K562 (cell line): ENCODE results near the gene RBMS3. TPM values are rescaled to one million over a fixed set of nuclear protein-coding genes. Genes with fewer than 3 reads are reported as not detected.

Source experiments
- ATAC-seq: fragments of 200-7000 bp; cut with Tn5 transposase; 3 replicates; pipeline ENCODE4 v1.9.1; 2020; ENCODE audit warnings: moderate library complexity
- BruUV-seq: library from RNA; stranded (reverse); fragments of 400-500 nt; replicated peaks from 2 replicates; lab custom pipeline; 2021; lab: Mats Ljungman, UMichigan
- CTCF ChIA-PET: fragments of 300-600 bp; formaldehyde crosslinking; extraction: SDS; loops from one replicate; lab custom pipeline; 2021; ENCODE audit warnings: low intra/inter-chr PET ratio; lab: Yijun Ruan, JAX
- POLR2A ChIA-PET: fragments of 300-600, 350-650 bp; sonication (Branson Sonifier 250); formaldehyde crosslinking; extraction: SDS; loops from one replicate; lab custom pipeline; 2021; ENCODE audit warnings: antibody characterized with exemption, inconsistent platforms; lab: Yijun Ruan, JAX
- DNase-seq, 4 experiments: peaks; one replicate each; pipeline versions ENCODE4 v3.0.0 to v3.0.0-alpha.2; 2011 to 2018; ENCODE audit warnings: low spot score in 3 of 4, mixed read lengths in 3 of 4; ENCODE audit errors: extremely low read depth in 1 of 4
- FAIRE-seq: peaks from 2 replicates; lab custom pipeline; 2011; peaks lifted over from hg19 to GRCh38; lab: Jason Lieb, UNC
- H2AFZ ChIP-seq: 2 replicates; pipeline ENCODE4 v1.6.0; 2011; ENCODE audit warnings: low read depth, low read length, control low read depth, inconsistent platforms
- H3K27ac ChIP-seq: fragments of 200-600 bp; 3 replicates; pipeline ENCODE4 v1.8.0; 2011; ENCODE audit warnings: low read depth, mild to moderate bottlenecking, control low read depth, inconsistent platforms, low read length, moderate library complexity, mixed read lengths; ENCODE audit errors: extremely low read depth
- H3K27me3 ChIP-seq, 2 experiments: fragments of 300-600 bp in 1 of 2; 2 replicates in 1 of 2; 3 replicates in 1 of 2; pipeline versions ENCODE4 v1.6.0 to v1.8.0; 2011; ENCODE audit warnings: inconsistent platforms in 2 of 2, low read length in 2 of 2, mild to moderate bottlenecking in 1 of 2, mixed read lengths in 1 of 2, moderate library complexity in 1 of 2; ENCODE audit not compliant: control insufficient read depth in 2 of 2, insufficient read depth in 2 of 2
- H3K36me3 ChIP-seq: fragments of 300-600 bp; 3 replicates; pipeline ENCODE4 v1.8.0; 2011; ENCODE audit warnings: mild to moderate bottlenecking, low read length, inconsistent platforms; ENCODE audit not compliant: control insufficient read depth, insufficient read depth
- H3K4me1 ChIP-seq, 2 experiments: fragments of 200-600 bp in 1 of 2; replicated peaks in 1 of 2; 2 replicates in 1 of 2; 3 replicates in 1 of 2; pipeline versions ENCODE4 v1.5.1 to v1.8.0; 2011; ENCODE audit warnings: inconsistent platforms in 2 of 2, low read length in 2 of 2, mild to moderate bottlenecking in 1 of 2, mixed read lengths in 1 of 2, moderate library complexity in 1 of 2; ENCODE audit not compliant: control insufficient read depth in 2 of 2, insufficient read depth in 2 of 2
- H3K4me2 ChIP-seq: 2 replicates; pipeline ENCODE4 v1.6.1; 2011; ENCODE audit warnings: low read length, control low read depth, inconsistent platforms, mixed read lengths; ENCODE audit not compliant: insufficient read depth
- H3K4me3 ChIP-seq: fragments of 200-600 bp; sonication (generic), shearing (Covaris generic); 2 replicates; pipeline ENCODE4 v1.5.1; 2016; ENCODE audit warnings: control low read depth, inconsistent platforms
- H3K79me2 ChIP-seq: fragments of 200-600 bp; 3 replicates; pipeline ENCODE4 v1.8.0; 2011; ENCODE audit warnings: low read length, inconsistent platforms; ENCODE audit not compliant: control insufficient read depth, insufficient read depth
- H3K9ac ChIP-seq, 2 experiments: 2 replicates each; pipeline versions ENCODE4 v1.6.0 to v1.6.1; 2011; ENCODE audit warnings: low read depth in 2 of 2, low read length in 2 of 2, control low read depth in 1 of 2, inconsistent platforms in 1 of 2, mild to moderate bottlenecking in 1 of 2, mixed read lengths in 1 of 2; ENCODE audit not compliant: insufficient read depth in 1 of 2
- H3K9me1 ChIP-seq: one replicate; pipeline ENCODE4 v1.6.0; 2011; ENCODE audit warnings: inconsistent platforms, mild to moderate bottlenecking, low read length, moderate library complexity; ENCODE audit not compliant: control insufficient read depth, insufficient read depth
- H3K9me3 ChIP-seq: replicated peaks from 2 replicates; pipeline ENCODE4 v1.5.1; 2011; ENCODE audit warnings: low read depth, low read length, inconsistent platforms; ENCODE audit not compliant: control insufficient read depth, insufficient read depth
- H4K20me1 ChIP-seq: replicated peaks from 2 replicates; pipeline ENCODE4 v1.6.1; 2011; ENCODE audit warnings: low read length, inconsistent platforms, mixed read lengths; ENCODE audit not compliant: control insufficient read depth, insufficient read depth
- ATF7 ChIP-seq: fragments of 450-650 bp; IDR thresholded peaks from 2 replicates; pipeline ENCODE4 v1.7.1; 2014; ENCODE audit warnings: mild to moderate bottlenecking, moderate library complexity
- EHMT2 ChIP-seq: fragments of 450-650 bp; IDR thresholded peaks from 2 replicates; pipeline ENCODE4 v1.6.1; 2018; ENCODE audit warnings: antibody characterized with exemption
- NUFIP1 ChIP-seq: fragments of 450-650 bp; IDR thresholded peaks from 2 replicates; pipeline ENCODE4 v1.6.1; 2018; ENCODE audit not compliant: partially characterized antibody
- SUPT5H ChIP-seq: fragments of 450-650 bp; IDR thresholded peaks from 2 replicates; pipeline ENCODE4 v1.6.1; 2016
- TFAM ChIP-seq: fragments of 250-450 bp; sonication (Bioruptor Pico); conservative IDR thresholded peaks from 2 replicates; pipeline ENCODE4 v1.5.0; 2021; ENCODE audit warnings: mild to moderate bottlenecking, moderate library complexity
- ZNF239 ChIP-seq: fragments of 250-450 bp; sonication (Bioruptor Pico); IDR thresholded peaks from 2 replicates; pipeline ENCODE4 v1.4.0; 2020; ENCODE audit warnings: mild to moderate bottlenecking
- WGBS: fragments of 100-300 bp; shearing (Covaris generic); methylation state at CpG from one replicate; pipeline ENCODE4 v1.1.6; 2016; ENCODE audit warnings: low coverage, mixed read lengths; ENCODE audit not compliant: insufficient coverage; ENCODE audit errors: missing lambda C conversion rate; 5-methylcytosine and 5-hydroxymethylcytosine counted together
- in situ Hi-C: fragments of 300-500 bp; cut with MboI; formaldehyde crosslinking; loops from 4 replicates; pipeline ENCODE4 v1.15.0; 2018; ENCODE audit warnings: inconsistent platforms, mixed read lengths
- intact Hi-C: fragments of 100-400 bp; cut with micrococcal nuclease; formaldehyde crosslinking; loops from 2 replicates; pipeline ENCODE4 v1.14.2; 2022
- polyA plus RNA-seq, 8 experiments: library from polyadenylated mRNA; depleted of rRNA in 4 of 8; stranded (reverse) in 5 of 8; unstranded in 3 of 8; fragments of >200 nt; fragmentation: Nextera tagmentation in 2 of 8; fragmentation: Illumina TruSeq in 1 of 8; extraction: Ambion mirVana in 2 of 8; extraction: Trizol in 1 of 8; gene quantifications; 2 replicates each; pipeline versions ENCODE4 v1.2.1 to v1.2.3, GENCODE V29; 2011 to 2014; ENCODE audit warnings: inconsistent platforms in 1 of 8, missing spikeins in 1 of 8
- total RNA-seq, 7 experiments: library from RNA; depleted of rRNA in 6 of 7; stranded (reverse); fragments of >200 nt in 6 of 7; fragmentation: Illumina TruSeq in 2 of 7; extraction: Trizol in 2 of 7; gene quantifications; 2 replicates each; pipeline versions ENCODE4 v1.2.1 to v1.2.3, GENCODE V29; 2011 to 2021; ENCODE audit warnings: low replicate concordance in 1 of 7
- TF ChIP-seq, protein P1 (sequence below): sonication (generic); formaldehyde crosslinking; IDR thresholded peaks from 2 replicates; pipeline ENCODE4 v1.8.0; 2023; ENCODE audit warnings: missing genetic modification reagents, mild to moderate bottlenecking, borderline replicate concordance
- TF ChIP-seq, protein P2 (sequence below): IDR thresholded peaks from 2 replicates; pipeline ENCODE4 v1.6.1; 2012; ENCODE audit warnings: low read depth, low read length, improper control_type of control experiment, borderline replicate concordance
- TF ChIP-seq, protein P3 (sequence below): sonication (generic); formaldehyde crosslinking; IDR thresholded peaks from 2 replicates; pipeline ENCODE4 v1.9.0; 2022; ENCODE audit warnings: mild to moderate bottlenecking, missing genetic modification reagents
- TF ChIP-seq, protein P4 (sequence below): fragments of 450-650 bp; IDR thresholded peaks from 2 replicates; pipeline ENCODE4 v1.6.1; 2018; ENCODE audit not compliant: partially characterized antibody

RBMS3 gene
- total and polyA plus RNA-seq, 9 of the 15 experiments (the other 6 are each of a cell fraction or from before 2014, with no cell fraction given): 0.20 TPM; not detected in 8

DNA sequence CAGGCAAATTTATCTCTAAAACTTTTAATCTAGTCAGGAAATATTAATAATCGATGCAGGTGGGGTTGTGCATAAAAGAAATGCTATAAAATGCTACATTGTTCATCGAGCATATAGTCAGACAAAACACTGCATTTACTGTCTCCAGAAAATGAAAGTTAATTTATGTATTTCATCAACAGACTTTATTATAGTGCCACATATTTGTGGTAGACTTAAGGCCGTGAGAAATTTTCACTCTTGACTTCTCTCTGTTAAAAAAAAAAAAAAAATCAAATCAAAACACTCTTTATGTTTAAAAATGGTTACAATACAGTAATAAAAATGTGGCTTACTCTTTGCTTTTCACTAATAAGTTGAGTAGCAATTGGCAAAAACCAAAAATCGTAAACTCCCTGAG, 67.4 kb downstream of the RBMS3 start (continued):
- TF ChIP-seq, protein P1, sequence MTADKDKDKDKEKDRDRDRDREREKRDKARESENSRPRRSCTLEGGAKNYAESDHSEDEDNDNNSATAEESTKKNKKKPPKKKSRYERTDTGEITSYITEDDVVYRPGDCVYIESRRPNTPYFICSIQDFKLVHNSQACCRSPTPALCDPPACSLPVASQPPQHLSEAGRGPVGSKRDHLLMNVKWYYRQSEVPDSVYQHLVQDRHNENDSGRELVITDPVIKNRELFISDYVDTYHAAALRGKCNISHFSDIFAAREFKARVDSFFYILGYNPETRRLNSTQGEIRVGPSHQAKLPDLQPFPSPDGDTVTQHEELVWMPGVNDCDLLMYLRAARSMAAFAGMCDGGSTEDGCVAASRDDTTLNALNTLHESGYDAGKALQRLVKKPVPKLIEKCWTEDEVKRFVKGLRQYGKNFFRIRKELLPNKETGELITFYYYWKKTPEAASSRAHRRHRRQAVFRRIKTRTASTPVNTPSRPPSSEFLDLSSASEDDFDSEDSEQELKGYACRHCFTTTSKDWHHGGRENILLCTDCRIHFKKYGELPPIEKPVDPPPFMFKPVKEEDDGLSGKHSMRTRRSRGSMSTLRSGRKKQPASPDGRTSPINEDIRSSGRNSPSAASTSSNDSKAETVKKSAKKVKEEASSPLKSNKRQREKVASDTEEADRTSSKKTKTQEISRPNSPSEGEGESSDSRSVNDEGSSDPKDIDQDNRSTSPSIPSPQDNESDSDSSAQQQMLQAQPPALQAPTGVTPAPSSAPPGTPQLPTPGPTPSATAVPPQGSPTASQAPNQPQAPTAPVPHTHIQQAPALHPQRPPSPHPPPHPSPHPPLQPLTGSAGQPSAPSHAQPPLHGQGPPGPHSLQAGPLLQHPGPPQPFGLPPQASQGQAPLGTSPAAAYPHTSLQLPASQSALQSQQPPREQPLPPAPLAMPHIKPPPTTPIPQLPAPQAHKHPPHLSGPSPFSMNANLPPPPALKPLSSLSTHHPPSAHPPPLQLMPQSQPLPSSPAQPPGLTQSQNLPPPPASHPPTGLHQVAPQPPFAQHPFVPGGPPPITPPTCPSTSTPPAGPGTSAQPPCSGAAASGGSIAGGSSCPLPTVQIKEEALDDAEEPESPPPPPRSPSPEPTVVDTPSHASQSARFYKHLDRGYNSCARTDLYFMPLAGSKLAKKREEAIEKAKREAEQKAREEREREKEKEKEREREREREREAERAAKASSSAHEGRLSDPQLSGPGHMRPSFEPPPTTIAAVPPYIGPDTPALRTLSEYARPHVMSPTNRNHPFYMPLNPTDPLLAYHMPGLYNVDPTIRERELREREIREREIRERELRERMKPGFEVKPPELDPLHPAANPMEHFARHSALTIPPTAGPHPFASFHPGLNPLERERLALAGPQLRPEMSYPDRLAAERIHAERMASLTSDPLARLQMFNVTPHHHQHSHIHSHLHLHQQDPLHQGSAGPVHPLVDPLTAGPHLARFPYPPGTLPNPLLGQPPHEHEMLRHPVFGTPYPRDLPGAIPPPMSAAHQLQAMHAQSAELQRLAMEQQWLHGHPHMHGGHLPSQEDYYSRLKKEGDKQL (CRISPR knock-in tag): no peak
- TF ChIP-seq, protein P2, sequence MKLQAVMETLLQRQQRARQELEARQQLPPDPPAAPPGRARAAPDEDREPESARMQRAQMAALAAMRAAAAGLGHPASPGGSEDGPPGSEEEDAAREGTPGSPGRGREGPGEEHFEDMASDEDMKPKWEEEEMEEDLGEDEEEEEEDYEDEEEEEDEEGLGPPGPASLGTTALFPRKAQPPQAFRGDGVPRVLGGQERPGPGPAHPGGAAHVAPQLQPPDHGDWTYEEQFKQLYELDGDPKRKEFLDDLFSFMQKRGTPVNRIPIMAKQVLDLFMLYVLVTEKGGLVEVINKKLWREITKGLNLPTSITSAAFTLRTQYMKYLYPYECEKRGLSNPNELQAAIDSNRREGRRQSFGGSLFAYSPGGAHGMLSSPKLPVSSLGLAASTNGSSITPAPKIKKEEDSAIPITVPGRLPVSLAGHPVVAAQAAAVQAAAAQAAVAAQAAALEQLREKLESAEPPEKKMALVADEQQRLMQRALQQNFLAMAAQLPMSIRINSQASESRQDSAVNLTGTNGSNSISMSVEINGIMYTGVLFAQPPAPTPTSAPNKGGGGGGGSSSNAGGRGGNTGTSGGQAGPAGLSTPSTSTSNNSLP: no peak

DNA sequence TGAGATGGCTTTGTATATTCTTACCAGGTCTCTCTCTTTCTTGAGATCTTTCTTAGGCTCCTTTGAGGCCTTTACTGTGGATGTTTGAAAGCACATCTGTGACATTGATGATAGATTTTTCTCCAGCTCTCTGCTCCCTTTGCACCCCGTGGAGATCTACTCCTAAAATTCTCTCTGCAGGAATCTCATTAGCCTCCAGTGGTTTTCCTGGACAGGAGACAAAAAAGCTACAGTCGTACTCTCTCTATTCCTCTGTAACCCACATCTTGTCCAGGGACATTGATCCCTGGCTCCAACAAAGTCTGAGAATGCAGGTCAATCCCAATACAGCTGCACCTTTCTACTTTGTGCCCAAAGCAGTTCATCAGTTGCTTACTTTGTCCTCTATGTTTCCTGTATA, 68.2 kb downstream of the RBMS3 start:
- Histone ChIP-seq H3K27ac (no peak overlapping the region), H3K9ac (no peak overlapping the region), H4K20me1 (no peaks in the 10 kb centered on the region), H3K27me3 (no peaks in the 10 kb centered on the region), H3K4me1 (no peaks in the 10 kb centered on the region), H2AFZ (no peak overlapping the region), H3K36me3 (no peaks in the 10 kb centered on the region), H3K9me1 (no peaks in the 10 kb centered on the region), H3K9me3 (no peaks in the 10 kb centered on the region), H3K4me3 (no peak overlapping the region), H3K4me2 (no peak overlapping the region), H3K79me2 (no peaks in the 10 kb centered on the region)
- in situ Hi-C loops (no loop called here), intact Hi-C loops (no loop called here)
- FAIRE-seq (no peak), DNase-seq (no peak), ATAC-seq (no peak)
- POLR2A ChIA-PET: no interaction called here
- 5% methylated on average over 2 of the region's 2 CpGs for WGBS
- no TSS peak for BruUV-seq
- CTCF ChIA-PET: no interaction called here
- TF ChIP-seq, protein P3, sequence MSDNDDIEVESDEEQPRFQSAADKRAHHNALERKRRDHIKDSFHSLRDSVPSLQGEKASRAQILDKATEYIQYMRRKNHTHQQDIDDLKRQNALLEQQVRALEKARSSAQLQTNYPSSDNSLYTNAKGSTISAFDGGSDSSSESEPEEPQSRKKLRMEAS (CRISPR knock-in tag): no peak
- no peak for TF ChIP-seq EHMT2
- TF ChIP-seq NUFIP1: no peak
- TF ChIP-seq, protein P4, sequence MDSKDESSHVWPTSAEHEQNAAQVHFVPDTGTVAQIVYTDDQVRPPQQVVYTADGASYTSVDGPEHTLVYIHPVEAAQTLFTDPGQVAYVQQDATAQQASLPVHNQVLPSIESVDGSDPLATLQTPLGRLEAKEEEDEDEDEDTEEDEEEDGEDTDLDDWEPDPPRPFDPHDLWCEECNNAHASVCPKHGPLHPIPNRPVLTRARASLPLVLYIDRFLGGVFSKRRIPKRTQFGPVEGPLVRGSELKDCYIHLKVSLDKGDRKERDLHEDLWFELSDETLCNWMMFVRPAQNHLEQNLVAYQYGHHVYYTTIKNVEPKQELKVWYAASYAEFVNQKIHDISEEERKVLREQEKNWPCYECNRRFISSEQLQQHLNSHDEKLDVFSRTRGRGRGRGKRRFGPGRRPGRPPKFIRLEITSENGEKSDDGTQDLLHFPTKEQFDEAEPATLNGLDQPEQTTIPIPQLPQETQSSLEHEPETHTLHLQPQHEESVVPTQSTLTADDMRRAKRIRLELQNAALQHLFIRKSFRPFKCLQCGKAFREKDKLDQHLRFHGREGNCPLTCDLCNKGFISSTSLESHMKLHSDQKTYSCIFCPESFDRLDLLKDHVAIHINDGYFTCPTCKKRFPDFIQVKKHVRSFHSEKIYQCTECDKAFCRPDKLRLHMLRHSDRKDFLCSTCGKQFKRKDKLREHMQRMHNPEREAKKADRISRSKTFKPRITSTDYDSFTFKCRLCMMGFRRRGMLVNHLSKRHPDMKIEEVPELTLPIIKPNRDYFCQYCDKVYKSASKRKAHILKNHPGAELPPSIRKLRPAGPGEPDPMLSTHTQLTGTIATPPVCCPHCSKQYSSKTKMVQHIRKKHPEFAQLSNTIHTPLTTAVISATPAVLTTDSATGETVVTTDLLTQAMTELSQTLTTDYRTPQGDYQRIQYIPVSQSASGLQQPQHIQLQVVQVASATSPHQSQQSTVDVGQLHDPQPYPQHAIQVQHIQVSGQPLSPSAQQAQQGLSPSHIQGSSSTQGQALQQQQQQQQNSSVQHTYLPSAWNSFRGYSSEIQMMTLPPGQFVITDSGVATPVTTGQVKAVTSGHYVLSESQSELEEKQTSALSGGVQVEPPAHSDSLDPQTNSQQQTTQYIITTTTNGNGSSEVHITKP: no peak
- TF ChIP-seq ZNF239 (CRISPR knock-in tag): no peak
- no peak for TF ChIP-seq TFAM (CRISPR knock-in tag)
- no peak for TF ChIP-seq SUPT5H
- no peak for TF ChIP-seq ATF7
